ENCODE measurements around the gene MPC1. TPM values are rescaled to one million over a fixed set of nuclear protein-coding genes. Genes with fewer than 3 reads are reported as not detected.

Gene MPC1
- total RNA-seq, 4 donors from 2014 or later, result 69.1 to 128 (median 103) TPM

GRCh38 chr6:166315436-166315835 lies 67.3 kb downstream of the MPC1 start:
- intact Hi-C loops (cut with DNase I), result no loop called here
- Histone ChIP-seq H3K4me1 (no peaks in the 10 kb centered on the region), H3K4me3 (replicated peaks in 1 of 3) (no peak overlapping the region), H3K36me3 (peaks cover 3 to 9% of the 10 kb centered on the region in 2 donors), H3K27ac (no peak overlapping the region), H3K9me3 (no peaks in the 10 kb centered on the region), H3K27me3 (no peaks in the 10 kb centered on the region)
- no peak for DNase-seq
- no peak for TF ChIP-seq CTCF (IDR thresholded peaks at IDR 0.05)
- TF ChIP-seq POLR2A (IDR thresholded peaks at IDR 0.05), result no peak
- WGBS, 2 donors, result 86 to 87% methylated on average over 11 of the region's 11 CpGs

Other genes starting within 250 kb of the MPC1 start
- gene TBXT, start 215.1 kb downstream of the MPC1 start, total RNA-seq, result 1 to 10 TPM in 1 of 4 donors, under 1 TPM in 1, not detected in 2; 0.13 to 1.3 TPM
- under 1 TPM in 3 of 4 donors, not detected in 1; 0.21 to 0.67 (median 0.59) TPM for gene PRR18, start 74.5 kb downstream of the MPC1 start, total RNA-seq
- gene SFT2D1, start 40.4 kb downstream of the MPC1 start, total RNA-seq, result 10 to 100 TPM; 36.8 to 53.5 (median 48.4) TPM
- gene RAMACL, start 203.7 kb upstream of the MPC1 start, total RNA-seq, result 10 to 100 TPM in 1 of 4 donors, 1 to 10 TPM in 3; 3.7 to 13.4 (median 9.0) TPM
- gene RPS6KA2, start 244.3 kb upstream of the MPC1 start, total RNA-seq, result 100 to 1,000 TPM in 1 of 4 donors, 10 to 100 TPM in 3; 64.9 to 101 (median 81.6) TPM